ENCODE measurements around the gene FBXL16.
"Not testable (repeated sequence)": the region's sequence is repeated elsewhere in the genome, so short reads cannot be mapped to it uniquely, and the experiment has no call there.

FBXL16 gene

DNA sequence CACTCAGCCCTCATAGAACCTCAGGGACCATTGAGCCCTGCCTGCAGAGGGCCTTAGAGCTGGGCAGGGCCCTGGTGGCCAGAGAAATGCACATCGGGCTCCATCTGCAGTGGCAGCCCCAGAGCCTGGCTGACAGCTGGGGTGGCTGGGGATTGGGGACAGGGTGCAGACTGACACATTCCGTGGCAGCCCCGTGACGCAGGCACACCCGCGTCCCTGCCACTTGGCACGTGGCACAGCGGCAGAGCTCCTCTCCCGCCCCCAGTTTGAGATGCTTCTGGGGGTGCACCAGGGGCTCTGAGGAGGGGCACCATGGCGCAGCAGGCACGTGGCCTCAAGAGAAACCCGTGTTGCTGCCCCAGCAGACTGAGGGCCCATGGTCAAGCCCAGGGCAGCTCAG is 2.2 kb downstream of the FBXL16 start:
- FAIRE-seq, result no peak
- no peak for DNase-seq (ENCODE audit: insufficient read length)
- no peak for TF ChIP-seq POLR2AphosphoS5 (IDR thresholded peaks at IDR 0.05; ENCODE audit: low read depth, low read length)
- no peak for TF ChIP-seq POLR2A (IDR thresholded peaks at IDR 0.05; ENCODE audit: low read depth, low read length)
- no peak for TF ChIP-seq TAF1 (IDR thresholded peaks at IDR 0.05; ENCODE audit: borderline replicate concordance, low read depth, low read length)

DNA sequence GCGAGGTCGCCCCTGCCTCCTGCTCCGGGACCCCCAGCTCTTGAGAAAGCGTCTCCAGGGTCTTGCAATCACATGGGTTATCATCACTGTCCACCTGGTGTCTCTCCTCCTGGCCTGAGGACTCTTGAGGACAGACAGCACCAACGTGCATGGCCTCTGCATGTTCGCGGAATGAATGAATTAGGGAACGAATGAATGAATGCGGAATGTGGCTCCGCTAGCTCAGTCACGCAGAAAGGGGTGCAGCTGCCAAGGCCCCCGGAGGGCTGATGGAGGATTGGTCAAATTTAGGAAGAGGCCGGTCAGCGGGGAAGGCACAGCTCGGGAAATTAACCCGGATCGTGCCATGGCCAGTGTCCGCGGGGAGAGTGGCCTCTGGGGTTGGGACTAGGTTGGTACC is 3.3 kb downstream of the FBXL16 start:
- DNase-seq (ENCODE audit: insufficient read length) (no peak), FAIRE-seq (no peak)
- TF ChIP-seq POLR2AphosphoS5 (IDR thresholded peaks at IDR 0.05; ENCODE audit: low read depth, low read length) (no peak), TAF1 (IDR thresholded peaks at IDR 0.05; ENCODE audit: borderline replicate concordance, low read depth, low read length) (no peak), POLR2A (IDR thresholded peaks at IDR 0.05; ENCODE audit: low read depth, low read length) (no peak)

DNA sequence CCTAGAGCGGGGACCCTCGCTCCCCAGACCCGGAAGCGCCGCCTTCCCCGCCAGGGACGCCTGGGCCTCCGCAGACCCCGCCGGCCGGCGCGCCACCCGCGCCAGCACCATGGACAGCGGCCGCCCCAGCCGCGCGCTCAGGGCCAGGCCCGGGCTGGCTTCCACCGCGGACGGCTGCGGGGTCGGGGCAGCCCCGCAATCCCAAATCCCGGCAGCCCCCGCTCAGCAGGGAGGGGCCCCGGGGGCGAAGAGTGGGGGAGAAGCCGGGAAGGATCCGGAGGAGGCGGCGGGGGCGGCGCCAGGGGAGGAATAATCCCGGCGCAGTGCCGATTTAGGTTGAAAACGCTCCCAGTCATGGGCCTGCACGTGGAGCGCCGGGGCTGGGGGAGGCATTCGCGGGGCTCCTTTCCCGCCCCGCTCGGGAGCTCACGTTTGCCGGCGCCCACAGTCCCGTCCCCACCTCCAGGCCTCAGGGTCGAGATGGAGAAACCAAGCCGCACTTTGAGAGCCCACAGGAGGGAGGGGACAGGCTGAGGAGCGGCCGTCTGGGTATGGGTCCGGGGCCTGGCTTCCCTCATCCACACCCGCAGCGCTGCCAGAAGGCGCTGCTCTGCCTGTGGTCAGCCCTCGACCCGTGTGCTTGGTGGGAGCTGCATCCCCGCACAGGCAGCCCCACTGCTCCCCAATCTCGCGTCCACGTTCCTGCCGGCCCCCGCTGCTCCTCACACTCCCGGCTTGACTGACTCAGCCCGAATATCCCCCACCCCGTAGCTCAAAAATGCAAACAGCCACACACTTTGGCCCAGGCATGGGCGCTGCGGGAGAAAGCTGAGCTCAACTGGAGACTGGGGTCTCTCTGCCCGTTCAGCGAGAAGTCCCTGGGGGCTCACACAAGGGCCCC is 4.7 kb downstream of the FBXL16 start:
- TF ChIP-seq POLR2A (IDR thresholded peaks at IDR 0.05; ENCODE audit: low read depth, low read length) (no peak), POLR2AphosphoS5 (IDR thresholded peaks at IDR 0.05; ENCODE audit: low read depth, low read length) (no peak), TAF1 (IDR thresholded peaks at IDR 0.05; ENCODE audit: borderline replicate concordance, low read depth, low read length) (no peak)
- FAIRE-seq, result no peak

DNA sequence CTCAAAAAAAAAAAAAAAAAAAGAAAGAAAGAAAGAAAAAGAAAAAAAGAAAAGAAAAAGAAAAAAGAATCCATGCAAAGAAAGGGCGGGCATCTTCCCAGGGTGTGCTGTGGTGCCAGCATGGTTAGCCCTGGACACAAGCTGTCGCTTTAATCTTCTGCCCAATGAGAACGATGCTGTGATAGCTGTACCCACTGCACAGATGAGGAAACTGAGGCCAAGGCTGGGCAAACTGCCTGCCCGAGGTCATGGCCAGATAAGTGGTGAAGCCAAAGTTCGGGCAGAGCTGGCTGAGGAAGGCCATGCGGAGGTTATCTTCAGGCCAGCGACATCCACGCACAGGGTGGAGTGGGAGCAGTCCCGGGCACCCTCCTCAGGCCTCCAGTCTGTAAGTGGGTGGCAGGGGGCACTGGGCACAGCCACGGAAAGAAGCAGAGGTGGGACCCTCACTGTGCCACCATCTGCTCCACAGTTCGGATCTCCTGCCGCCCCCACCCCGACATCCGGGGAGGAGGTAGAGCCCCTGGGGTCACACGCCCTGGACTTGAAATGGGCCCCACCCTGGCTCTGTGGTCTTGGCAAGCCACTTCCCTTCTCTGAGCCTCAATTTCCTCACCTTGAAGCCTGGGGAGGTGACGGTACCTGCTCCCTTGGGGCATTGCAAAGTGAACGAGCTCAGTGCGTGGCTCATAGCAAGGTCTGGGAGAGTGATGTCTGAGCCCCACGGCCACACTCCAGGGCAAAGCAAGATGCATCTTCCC is 6.5 kb downstream of the FBXL16 start:
- TF ChIP-seq TAF1 (IDR thresholded peaks at IDR 0.05; ENCODE audit: borderline replicate concordance, low read depth, low read length) (no peak), POLR2A (IDR thresholded peaks at IDR 0.05; ENCODE audit: low read depth, low read length) (no peak), POLR2AphosphoS5 (IDR thresholded peaks at IDR 0.05; ENCODE audit: low read depth, low read length) (no peak)
- FAIRE-seq (no peak), DNase-seq (ENCODE audit: insufficient read length) (no peak)

More for the DNA sequence above, 4.7 kb downstream of the FBXL16 start:
- DNase-seq (ENCODE audit: insufficient read length), result no peak

DNA sequence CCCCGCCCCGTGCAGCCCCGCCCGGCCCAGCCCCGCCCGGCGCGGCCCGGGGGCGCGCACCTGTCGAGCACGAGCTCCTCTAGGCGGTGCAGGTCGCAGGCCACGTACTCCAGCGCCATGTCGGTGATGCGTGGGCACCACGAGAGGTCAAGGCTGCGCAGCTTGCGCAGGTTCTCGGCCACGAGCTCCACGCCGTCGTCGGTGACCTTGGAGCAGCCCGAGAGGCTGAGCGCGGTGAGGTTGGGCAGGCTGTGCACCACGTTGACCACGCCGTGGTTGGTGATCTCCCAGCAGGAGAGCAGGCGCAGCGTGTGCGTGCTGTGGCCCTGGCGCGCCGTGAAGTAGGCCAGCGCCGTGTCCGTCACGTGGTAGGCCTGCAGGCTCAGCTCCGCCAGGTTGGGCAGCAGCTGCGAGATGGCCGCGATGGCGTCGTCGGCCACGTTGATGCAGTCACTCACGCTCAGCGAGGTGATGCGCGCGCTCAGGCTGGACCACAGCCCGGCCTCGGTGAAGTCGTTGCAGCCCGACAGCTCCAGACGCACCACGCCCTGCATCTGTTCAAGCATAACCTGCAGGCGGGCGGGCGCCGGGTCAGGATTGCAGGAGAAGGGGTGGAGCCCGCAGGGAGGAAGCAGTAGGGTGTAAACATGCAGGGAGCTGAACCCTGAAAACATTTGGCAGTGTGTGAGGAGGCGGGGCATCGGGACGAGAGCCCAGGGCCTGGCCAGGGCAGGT is 10.1 kb downstream of the FBXL16 start:
- peak; percentile 83 for FAIRE-seq
- peak; percentile 80 for DNase-seq (ENCODE audit: insufficient read length)
- TF ChIP-seq POLR2AphosphoS5 (IDR thresholded peaks at IDR 0.05; ENCODE audit: low read depth, low read length) (0 out of 2 replicates have a peak, but pooled peaks have one; percentile 36), POLR2A (IDR thresholded peaks at IDR 0.05; ENCODE audit: low read depth, low read length) (peak; percentile 41; the same call in 1 of the 2 replicates), TAF1 (IDR thresholded peaks at IDR 0.05; ENCODE audit: borderline replicate concordance, low read depth, low read length) (no peak)

DNA sequence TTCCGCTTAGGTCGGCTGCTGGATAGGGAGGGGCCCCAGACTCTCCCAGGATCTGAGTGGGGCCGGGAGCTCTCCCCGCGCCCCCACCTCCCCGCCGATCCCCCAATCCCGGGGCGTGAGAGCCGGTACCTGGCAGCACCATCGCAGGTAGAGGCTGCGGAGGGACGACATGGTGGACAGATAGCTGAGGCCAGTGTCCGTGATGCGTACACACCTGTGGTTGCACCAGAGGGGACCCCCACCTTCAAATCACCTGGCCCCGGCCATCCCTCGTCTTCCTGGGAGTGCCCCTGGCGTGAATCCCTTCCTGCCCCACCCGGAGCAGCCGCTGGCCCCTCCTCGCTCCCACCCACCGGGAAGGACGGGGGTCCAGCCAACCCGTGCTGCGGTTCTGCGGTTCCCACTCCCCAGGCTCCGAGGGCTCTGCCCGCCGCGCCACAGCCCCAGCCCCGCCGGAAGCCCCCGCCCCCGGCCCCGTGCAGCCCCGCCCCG is 10.7 kb downstream of the FBXL16 start:
- DNase-seq (ENCODE audit: insufficient read length) (no peak), FAIRE-seq (no peak)
- TF ChIP-seq POLR2A (IDR thresholded peaks at IDR 0.05; ENCODE audit: low read depth, low read length) (no peak), POLR2AphosphoS5 (IDR thresholded peaks at IDR 0.05; ENCODE audit: low read depth, low read length) (no peak), TAF1 (IDR thresholded peaks at IDR 0.05; ENCODE audit: borderline replicate concordance, low read depth, low read length) (no peak)

DNA sequence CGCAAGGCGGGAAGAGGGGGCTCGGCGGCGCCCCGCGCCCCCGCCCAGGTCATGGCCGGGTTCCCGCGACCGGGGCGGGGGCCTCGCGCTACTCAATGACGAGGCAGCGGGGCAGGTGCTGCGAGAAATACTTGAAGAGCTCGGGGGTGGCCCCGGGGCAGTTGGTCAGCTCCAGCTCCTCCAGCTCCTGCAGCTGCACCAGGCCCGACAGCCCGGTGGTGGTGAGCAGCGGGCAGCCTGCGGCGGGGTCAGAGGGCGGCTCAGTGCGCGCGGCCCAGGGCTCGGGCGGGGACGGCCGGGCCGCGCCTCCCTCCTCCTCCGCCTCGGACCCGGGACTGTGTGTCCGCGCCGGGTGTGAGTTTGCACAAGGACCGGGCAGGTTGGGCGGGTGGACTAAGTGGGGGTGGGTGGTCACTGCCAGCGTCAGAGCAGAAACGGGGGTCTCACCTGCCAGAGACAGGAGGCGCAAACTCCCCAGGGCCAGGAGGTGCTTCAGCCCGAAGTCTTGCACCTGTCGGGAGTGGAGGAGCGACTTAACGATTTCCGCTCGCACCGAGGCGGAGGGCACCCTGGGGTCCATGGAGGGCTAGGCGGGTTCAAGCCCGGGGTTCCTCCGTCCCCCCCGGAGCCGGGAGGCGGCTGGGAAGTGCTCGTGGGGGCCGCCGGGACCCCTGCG is 11.3 kb downstream of the FBXL16 start:
- FAIRE-seq, result no peak

DNA sequence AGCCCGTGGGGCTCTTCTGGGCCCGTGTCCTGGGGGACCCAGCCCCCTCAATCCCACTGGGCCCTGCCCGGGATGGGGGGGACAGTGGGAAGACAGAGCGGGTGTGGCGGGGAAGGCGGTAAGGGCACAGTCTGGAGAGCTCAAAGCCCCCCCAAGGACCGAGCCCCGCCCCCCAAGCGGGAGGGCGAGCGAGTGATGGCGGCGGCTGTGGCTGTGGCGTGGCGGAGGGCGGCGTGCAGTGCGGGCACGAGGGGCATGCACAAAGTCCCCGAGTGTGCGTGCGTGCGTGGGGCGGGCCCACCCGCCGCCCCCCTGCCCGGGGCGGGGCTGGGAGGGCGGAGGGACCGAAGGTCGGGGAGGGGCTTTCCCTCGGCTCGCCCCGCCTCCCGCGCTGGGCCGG is 11.8 kb downstream of the FBXL16 start:
- no peak for FAIRE-seq
- DNase-seq (ENCODE audit: insufficient read length), result no peak
- TF ChIP-seq POLR2AphosphoS5 (IDR thresholded peaks at IDR 0.05; ENCODE audit: low read depth, low read length) (no peak), POLR2A (IDR thresholded peaks at IDR 0.05; ENCODE audit: low read depth, low read length) (no peak), TAF1 (IDR thresholded peaks at IDR 0.05; ENCODE audit: borderline replicate concordance, low read depth, low read length) (no peak)

More for the DNA sequence above, 11.3 kb downstream of the FBXL16 start:
- no peak for TF ChIP-seq POLR2AphosphoS5 (IDR thresholded peaks at IDR 0.05; ENCODE audit: low read depth, low read length)
- no peak for TF ChIP-seq POLR2A (IDR thresholded peaks at IDR 0.05; ENCODE audit: low read depth, low read length)
- TF ChIP-seq TAF1 (IDR thresholded peaks at IDR 0.05; ENCODE audit: borderline replicate concordance, low read depth, low read length), result no peak
- no peak for DNase-seq (ENCODE audit: insufficient read length)

DNA sequence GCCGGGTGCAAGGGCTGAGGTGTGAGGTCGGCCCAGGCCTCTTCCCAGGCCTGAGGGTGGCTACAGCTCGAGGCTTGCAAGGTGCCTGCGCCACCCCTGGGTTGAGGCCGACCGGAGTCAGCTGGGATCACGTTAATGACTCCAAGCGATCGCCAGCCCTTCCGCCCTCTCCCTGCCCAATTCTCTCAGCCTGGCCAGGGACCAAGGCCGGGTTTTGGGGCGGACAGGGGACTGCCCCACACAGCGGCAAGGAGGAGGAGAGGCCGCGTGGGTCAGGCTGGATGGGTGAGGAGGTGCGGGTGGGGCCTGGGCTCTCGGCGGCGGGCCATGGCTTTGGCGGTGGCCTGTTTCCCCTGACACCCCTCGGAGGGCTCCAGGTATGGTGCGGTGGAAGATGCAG is 12.2 kb downstream of the FBXL16 start:
- DNase-seq (ENCODE audit: insufficient read length), result no peak
- TF ChIP-seq POLR2A (IDR thresholded peaks at IDR 0.05; ENCODE audit: low read depth, low read length) (no peak), POLR2AphosphoS5 (IDR thresholded peaks at IDR 0.05; ENCODE audit: low read depth, low read length) (no peak), TAF1 (IDR thresholded peaks at IDR 0.05; ENCODE audit: borderline replicate concordance, low read depth, low read length) (no peak)
- FAIRE-seq, result no peak

DNA sequence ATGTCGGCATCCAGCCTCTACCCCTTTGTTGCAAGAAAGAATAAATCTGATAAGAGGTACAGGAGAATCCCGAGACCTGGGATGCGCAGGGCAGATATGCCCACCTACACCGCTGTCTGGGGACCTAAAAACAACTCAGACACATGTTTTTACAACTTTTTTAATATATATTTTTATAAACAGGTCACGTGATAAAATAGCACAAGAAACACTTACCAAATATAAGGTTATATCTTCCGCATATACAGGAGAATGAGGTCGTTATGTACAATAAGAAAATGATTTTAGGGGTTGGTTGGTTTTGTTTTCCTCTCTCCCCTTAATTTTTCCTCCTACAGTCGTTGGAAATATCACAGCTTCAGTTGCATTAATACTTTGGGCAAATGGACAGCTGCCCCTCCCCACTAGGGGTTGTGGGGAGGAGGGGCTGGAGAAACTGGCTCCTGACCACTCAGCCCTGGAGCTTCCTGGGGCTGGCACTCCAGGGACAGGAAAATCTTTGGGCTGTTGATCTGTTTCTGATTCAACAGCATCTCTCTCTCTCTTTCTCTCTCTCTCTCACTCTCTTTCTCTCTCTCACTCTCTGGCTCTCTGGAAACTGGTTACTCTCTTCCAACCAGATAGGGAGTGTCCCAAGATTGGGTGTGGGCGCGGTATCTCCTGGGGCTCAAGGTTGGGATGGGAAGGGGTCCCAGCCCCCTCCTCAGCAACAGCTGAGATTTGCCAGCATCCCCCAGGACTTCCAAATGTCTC is 13.1 kb downstream of the FBXL16 start:
- FAIRE-seq, result no peak
- DNase-seq (ENCODE audit: insufficient read length), result no peak

DNA sequence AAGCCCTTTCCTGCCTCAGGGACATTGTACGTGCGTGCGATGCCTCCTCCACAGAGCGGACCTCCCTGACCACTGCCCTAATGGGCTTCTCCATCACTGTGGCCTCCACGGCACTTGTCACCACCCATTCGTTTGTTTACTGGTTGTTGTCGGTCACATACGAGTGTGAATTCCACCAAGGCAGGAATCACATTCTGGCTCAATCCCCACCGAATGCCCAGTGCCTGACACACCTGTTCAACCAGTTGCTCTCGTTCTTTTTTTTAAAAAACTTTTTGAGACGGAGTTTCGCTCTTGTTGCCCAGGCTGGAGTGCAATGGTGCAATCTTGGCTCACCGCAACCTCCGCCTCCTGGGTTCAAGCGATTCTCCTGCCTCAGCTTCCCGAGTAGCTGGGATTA is 14.4 kb downstream of the FBXL16 start:
- DNase-seq (ENCODE audit: insufficient read length); FAIRE-seq: not testable (repeated sequence)

More for the DNA sequence above, 13.1 kb downstream of the FBXL16 start:
- TF ChIP-seq POLR2AphosphoS5 (IDR thresholded peaks at IDR 0.05; ENCODE audit: low read depth, low read length), result no peak
- TF ChIP-seq TAF1 (IDR thresholded peaks at IDR 0.05; ENCODE audit: borderline replicate concordance, low read depth, low read length), result no peak
- no peak for TF ChIP-seq POLR2A (IDR thresholded peaks at IDR 0.05; ENCODE audit: low read depth, low read length)
